ENCODE data around the gene PTPRF.

- TF ChIP-seq POLR2A (IDR thresholded peaks at IDR 0.05; ENCODE audit: low read length) (no peak), GATA1 (IDR thresholded peaks at IDR 0.05; ENCODE audit: low read depth, low read length) (no peak)
Measured at GRCh38 chr1:43613075-43613942, 82.6 kb downstream of the PTPRF start.
